Mucosa of descending colon (tissue), 3 donors: ENCODE results near the gene ARID1B. TPM values are rescaled to one million over a fixed set of nuclear protein-coding genes. Genes with fewer than 3 reads are reported as not detected.

Experiments used
- ATAC-seq: fragments of 200-7000 bp; cut with Tn5 transposase; one replicate; pipeline ENCODE4 v1.9.1; 2020; ENCODE audit warnings: mild to moderate bottlenecking, moderate library complexity
- DNase-seq, 3 donors: peaks; one replicate each; pipeline ENCODE4 v3.0.0-alpha.2; 2020
- H3K36me3 ChIP-seq: fragments of 200-600 bp; one replicate; pipeline ENCODE4 v1.8.0; 2021; ENCODE audit warnings: low read depth, mild to moderate bottlenecking
- H3K4me1 ChIP-seq: fragments of 200-600 bp; one replicate; pipeline ENCODE4 v1.8.0; 2021; ENCODE audit warnings: low read depth, mild to moderate bottlenecking
- H3K4me3 ChIP-seq: fragments of 200-600 bp; one replicate; pipeline ENCODE4 v1.8.0; 2021; ENCODE audit warnings: mild to moderate bottlenecking
- H3K9me3 ChIP-seq: fragments of 200-600 bp; one replicate; pipeline ENCODE4 v1.8.0; 2021; ENCODE audit warnings: mild to moderate bottlenecking
- intact Hi-C, 2 donors: fragments of 100-400 bp; cut with DNase I in 1 of 2; cut with micrococcal nuclease in 1 of 2; formaldehyde crosslinking; loops; one replicate each; pipeline versions ENCODE4 v1.11.0 to v1.11.1; 2022; cut with DNase I, micrococcal nuclease
- total RNA-seq, 3 donors: library from RNA; stranded (reverse); fragmentation: NEBNext Ultra II Directional in 2 of 3; extraction: Animal tissue kit (Norgen Biotek cat#: 25700) in 2 of 3; gene quantifications; one replicate each; pipeline versions ENCODE4 v1.2.1 to v1.2.4, GENCODE V29; 2021 to 2023
- TF ChIP-seq, protein P1 (sequence below): fragments of 200-600 bp; IDR thresholded peaks from one replicate; pipeline ENCODE4 v1.8.0; 2022; ENCODE audit warnings: antibody characterized with exemption, mild to moderate bottlenecking
- donor health status: DM: no; HTN: no; CAD: no; lungs with moderate emphysema.
- donor health status: DM: no; HTN: no; CAD: no.
- donor health status: DM: no; HTN: yes; CAD: no.

Gene ARID1B
- total RNA-seq, 3 donors from 2014 or later, result 71.8 to 102 (median 101) TPM

DNA sequence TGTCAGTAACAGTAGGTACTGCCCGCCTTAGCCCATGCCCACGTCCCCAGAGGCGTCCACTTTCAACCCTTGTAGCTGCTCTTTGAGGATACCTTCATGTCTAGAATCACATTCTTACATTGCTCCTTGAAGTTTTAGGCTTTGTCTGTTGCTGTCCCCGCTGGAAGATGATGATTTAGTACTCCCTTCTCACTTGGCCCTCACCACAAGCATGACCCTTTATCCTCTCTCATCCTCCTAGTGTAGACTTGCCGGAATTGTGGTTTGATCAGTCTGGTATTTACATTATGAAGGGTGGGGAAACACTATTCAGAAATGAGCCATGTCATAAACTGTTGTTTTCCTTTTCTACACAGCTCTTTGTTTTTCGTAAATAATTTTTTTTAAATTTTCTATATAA lies 87.4 kb downstream of the ARID1B start:
- TF ChIP-seq, protein P1, sequence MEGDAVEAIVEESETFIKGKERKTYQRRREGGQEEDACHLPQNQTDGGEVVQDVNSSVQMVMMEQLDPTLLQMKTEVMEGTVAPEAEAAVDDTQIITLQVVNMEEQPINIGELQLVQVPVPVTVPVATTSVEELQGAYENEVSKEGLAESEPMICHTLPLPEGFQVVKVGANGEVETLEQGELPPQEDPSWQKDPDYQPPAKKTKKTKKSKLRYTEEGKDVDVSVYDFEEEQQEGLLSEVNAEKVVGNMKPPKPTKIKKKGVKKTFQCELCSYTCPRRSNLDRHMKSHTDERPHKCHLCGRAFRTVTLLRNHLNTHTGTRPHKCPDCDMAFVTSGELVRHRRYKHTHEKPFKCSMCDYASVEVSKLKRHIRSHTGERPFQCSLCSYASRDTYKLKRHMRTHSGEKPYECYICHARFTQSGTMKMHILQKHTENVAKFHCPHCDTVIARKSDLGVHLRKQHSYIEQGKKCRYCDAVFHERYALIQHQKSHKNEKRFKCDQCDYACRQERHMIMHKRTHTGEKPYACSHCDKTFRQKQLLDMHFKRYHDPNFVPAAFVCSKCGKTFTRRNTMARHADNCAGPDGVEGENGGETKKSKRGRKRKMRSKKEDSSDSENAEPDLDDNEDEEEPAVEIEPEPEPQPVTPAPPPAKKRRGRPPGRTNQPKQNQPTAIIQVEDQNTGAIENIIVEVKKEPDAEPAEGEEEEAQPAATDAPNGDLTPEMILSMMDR, result no peak
- intact Hi-C loops, result no loop called here
- Histone ChIP-seq H3K4me1 (peaks cover 5% of the 10 kb centered on the region), H3K9me3 (no peaks in the 10 kb centered on the region), H3K36me3 (no peaks in the 10 kb centered on the region), H3K4me3 (no peak overlapping the region)
- DNase-seq (no peak), ATAC-seq (no peak)

DNA sequence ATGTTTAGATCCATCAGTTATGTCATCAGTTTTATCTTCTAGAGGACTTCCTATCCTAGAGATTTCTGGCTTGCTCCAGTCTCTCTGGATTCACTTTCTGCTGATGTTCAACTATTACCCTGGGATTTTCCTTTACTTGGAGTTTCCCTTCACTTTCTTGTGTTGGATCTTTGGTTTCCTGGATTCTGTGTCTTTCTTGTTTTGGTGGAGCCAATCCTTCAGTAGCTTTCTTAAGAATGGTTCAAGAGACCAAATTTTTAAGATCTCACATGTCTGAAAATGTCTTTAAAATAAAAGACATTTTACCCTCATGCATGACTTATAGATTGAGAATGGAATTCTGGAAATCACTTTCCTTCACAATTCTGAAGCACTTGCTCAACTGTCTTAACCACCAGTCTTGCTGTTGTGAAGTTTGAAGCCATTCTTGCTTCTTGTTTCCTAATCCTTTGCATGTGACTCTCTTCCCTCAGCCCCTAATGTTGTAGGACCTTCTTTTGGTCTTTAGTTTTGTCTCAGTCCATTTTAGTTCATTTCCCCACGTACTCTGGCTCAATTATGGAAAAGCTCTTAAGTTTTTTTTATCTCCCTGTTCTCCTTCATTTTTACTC lies 87.9 kb downstream of the ARID1B start:
- H3K4me1 ChIP-seq, result peaks cover 5% of the 10 kb centered on the region
- no peaks in the 10 kb centered on the region for H3K36me3 ChIP-seq
- TF ChIP-seq, protein P1, result no peak
- no peak overlapping the region for H3K4me3 ChIP-seq
- H3K9me3 ChIP-seq, result no peaks in the 10 kb centered on the region
- no peak for ATAC-seq
- no peak for DNase-seq
- intact Hi-C loops, result no loop called here

DNA sequence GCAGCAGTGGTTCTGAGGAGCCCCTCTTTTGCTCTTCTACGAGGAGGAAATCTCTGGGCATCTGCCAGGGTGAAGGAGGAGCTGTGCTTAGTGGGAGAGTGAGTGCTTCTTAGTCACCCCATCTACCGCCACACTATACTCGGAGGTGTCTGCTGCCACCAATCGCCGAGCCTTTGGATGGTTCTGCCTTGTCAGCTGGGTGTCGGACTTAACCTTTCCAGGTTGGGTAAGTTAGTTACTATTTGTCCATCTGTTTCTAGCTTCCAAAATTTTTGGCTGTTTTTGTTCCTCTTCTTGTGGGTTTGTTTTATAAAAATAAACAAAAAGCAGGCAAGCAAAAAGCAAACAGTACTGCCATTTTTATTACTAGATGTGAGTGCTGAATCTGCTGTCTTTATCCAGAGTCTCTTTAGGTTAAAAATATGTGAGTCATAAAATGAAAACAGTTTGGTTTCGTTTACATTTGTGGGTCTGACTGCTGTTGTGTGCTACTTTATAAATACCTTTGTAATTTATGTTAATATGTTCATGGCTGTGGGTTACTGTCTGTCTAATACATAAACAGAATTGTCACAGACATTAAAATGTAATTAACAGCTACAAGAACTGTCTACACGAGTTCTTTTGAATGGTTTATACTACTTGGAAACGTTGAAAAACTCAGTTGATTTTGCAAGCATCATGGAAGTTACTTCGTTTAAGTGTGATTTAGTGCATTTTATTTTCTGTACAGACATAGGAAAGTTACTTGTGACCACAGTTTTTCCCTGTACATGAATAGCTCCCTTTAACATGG lies 89.2 kb downstream of the ARID1B start:
- intact Hi-C loops, result no loop called here
- H3K36me3 ChIP-seq, result no peaks in the 10 kb centered on the region
- H3K9me3 ChIP-seq, result no peaks in the 10 kb centered on the region
- TF ChIP-seq, protein P1, result no peak
- H3K4me3 ChIP-seq, result no peak overlapping the region
- peaks cover 5% of the 10 kb centered on the region for H3K4me1 ChIP-seq
- ATAC-seq, result peak; percentile 64
- no peak for DNase-seq

DNA sequence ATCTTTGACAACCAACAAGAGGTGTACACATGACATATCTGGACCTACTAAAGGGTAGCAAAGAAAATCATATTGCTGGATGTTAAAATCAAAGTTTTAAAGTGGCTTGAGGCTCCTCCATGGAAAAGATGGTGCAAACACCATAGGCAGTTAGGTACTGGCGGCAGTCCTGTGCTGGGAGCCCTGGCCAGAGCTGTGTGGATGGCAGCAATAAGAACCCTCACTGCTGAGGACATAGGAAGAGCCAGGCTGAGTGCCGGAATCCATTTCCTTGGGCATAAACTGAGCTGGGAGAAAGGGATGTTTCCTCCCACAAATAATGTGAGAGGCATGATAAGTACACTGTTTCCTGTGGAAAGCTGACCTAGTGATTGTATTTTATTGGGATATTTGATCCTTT lies 89.9 kb downstream of the ARID1B start:
- intact Hi-C loops, result no loop called here
- Histone ChIP-seq H3K4me3 (no peak overlapping the region), H3K36me3 (no peaks in the 10 kb centered on the region), H3K4me1 (peaks cover 5% of the 10 kb centered on the region), H3K9me3 (no peaks in the 10 kb centered on the region)
- TF ChIP-seq, protein P1, result no peak
- ATAC-seq (no peak), DNase-seq (no peak)

DNA sequence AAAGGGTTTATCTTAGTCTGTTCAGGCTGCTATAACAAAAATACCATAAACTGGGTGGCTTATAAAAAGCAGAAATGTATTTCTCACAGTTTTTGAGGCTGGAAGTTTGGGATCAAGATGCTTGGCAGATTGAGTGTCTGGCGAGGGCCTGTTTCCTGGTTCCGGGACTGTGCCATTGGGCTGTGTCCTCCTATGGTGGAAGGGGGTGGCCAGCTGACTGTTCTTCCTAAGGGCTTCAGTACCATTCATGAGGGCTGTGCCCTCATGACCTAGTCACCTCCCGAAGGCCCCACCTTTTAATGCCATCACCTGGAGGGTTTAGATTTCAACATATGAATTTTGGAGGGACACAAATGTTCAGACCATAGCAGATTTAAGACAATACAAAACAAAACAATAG lies 91.2 kb downstream of the ARID1B start:
- no peak for ATAC-seq
- Histone ChIP-seq H3K4me3 (no peak overlapping the region), H3K36me3 (no peaks in the 10 kb centered on the region), H3K9me3 (no peaks in the 10 kb centered on the region), H3K4me1 (peaks cover 5% of the 10 kb centered on the region)
- TF ChIP-seq, protein P1, result no peak
- no peak for DNase-seq
- intact Hi-C loops, result no loop called here
